Measurements from ENCODE around the gene GPAM.
"Not testable (repeated sequence)": the region's sequence is repeated elsewhere in the genome, so short reads cannot be mapped to it uniquely, and the experiment has no call there.

Gene GPAM

GRCh38 chr10:112183329-112184051 is at the start of gene GPAM:
TSS of gene GPAM (minus strand) at chr10:112183765. CDS start at chr10:112181784, 1,981 bp downstream.
- DNase-seq = peak; percentile 65 to 80

- no peak for DNase-seq
Observed at GRCh38 chr10:112232670-112233069, 49.1 kb upstream of the GPAM start.

GRCh38 chr10:112231602-112232400 is 48.2 kb upstream of the GPAM start:
- DNase-seq = no peak

GRCh38 chr10:112230325-112230988 is 46.9 kb upstream of the GPAM start:
- no peak for DNase-seq

GRCh38 chr10:112229901-112230300 is 46.3 kb upstream of the GPAM start:
- no peak for DNase-seq

GRCh38 chr10:112229096-112229495 is 45.5 kb upstream of the GPAM start:
- DNase-seq = no peak

GRCh38 chr10:112228366-112229088 is 45.0 kb upstream of the GPAM start:
- not testable (repeated sequence) for DNase-seq

GRCh38 chr10:112227331-112227987 is 43.9 kb upstream of the GPAM start:
- DNase-seq = no peak

GRCh38 chr10:112226439-112227248 is 43.1 kb upstream of the GPAM start:
- no peak for DNase-seq

- DNase-seq = no peak
Observed at GRCh38 chr10:112225771-112226438, 42.3 kb upstream of the GPAM start.

- DNase-seq = no peak
Observed at GRCh38 chr10:112224933-112225529, 41.5 kb upstream of the GPAM start.

- DNase-seq = no peak
Observed at GRCh38 chr10:112223725-112224124, 40.2 kb upstream of the GPAM start.

GRCh38 chr10:112222799-112223198 is 39.2 kb upstream of the GPAM start:
- DNase-seq = no peak

GRCh38 chr10:112221545-112221944 is 38.0 kb upstream of the GPAM start:
- DNase-seq = no peak

GRCh38 chr10:112218960-112219359 is 35.4 kb upstream of the GPAM start:
- no peak for DNase-seq

- DNase-seq = no peak
Observed at GRCh38 chr10:112218036-112218390, 34.4 kb upstream of the GPAM start.

- no peak for DNase-seq
Observed at GRCh38 chr10:112217386-112218035, 33.9 kb upstream of the GPAM start.

- DNase-seq = no peak
Observed at GRCh38 chr10:112216966-112217365, 33.4 kb upstream of the GPAM start.

GRCh38 chr10:112216151-112216550 is 32.6 kb upstream of the GPAM start:
- DNase-seq = no peak

GRCh38 chr10:112215342-112215774 is 31.8 kb upstream of the GPAM start:
- DNase-seq = no peak

Measured in NCI-H1930 (cell line).